Measurements from ENCODE around the gene CMTM5. TPM values are rescaled to one million over a fixed set of nuclear protein-coding genes. Genes with fewer than 3 reads are reported as not detected.

CMTM5 gene
- total RNA-seq, 1 experiment from 2014 or later: not detected

- CTCF ChIA-PET: no interaction called here
Observed at GRCh38 chr14:23349156-23349845, 27.5 kb upstream of the CMTM5 start.

GRCh38 chr14:23351681-23352505, 25.0 kb upstream of the CMTM5 start:
- Histone ChIP-seq H3K4me3 (ENCODE audit: low read depth, low read length) (peak overlapping the region; percentile 53), H3K4me1 (0 out of 2 replicates have a peak, but pooled peaks cover 3% of the 10 kb centered on the region), H3K27me3 (replicated peaks; ENCODE audit: control insufficient read depth, insufficient read depth, low read length) (no peaks in the 10 kb centered on the region), H3K36me3 (ENCODE audit: control insufficient read depth, insufficient read depth, low read length) (no peaks in the 10 kb centered on the region), H3K9me3 (no peaks in the 10 kb centered on the region)
- POLR2A ChIA-PET: interaction anchor here (0.6 to 1.1 kb wide), 3 partner anchors 30 to 114 kb away, joined by 3 to 8 read pairs (median 3); partner anchors contain the start of genes PABPN1 and RNF212B
- intact Hi-C loops (cut with micrococcal nuclease; ENCODE audit: unreplicated experiment): loop anchor here (2.0 kb wide), 1 partner anchor 29 kb away; no protein-coding TSS in a partner anchor
- DNase-seq: no peak
- no TSS peak for BruUV-seq (replicated peaks)
- CTCF ChIA-PET: interaction anchor here (0.6 to 1.2 kb wide), 5 partner anchors 9 to 31 kb away, joined by 3 to 6 read pairs (median 3); partner anchors contain the start of gene PABPN1
- Mint-ChIP-seq H3K27ac (ENCODE audit: unreplicated experiment) (no peak overlapping the region), H3K9me3 (ENCODE audit: unreplicated experiment) (no peaks in the 10 kb centered on the region), H3K27me3 (ENCODE audit: insufficient read depth, unreplicated experiment) (peaks cover 17% of the 10 kb centered on the region), H3K4me1 (ENCODE audit: low read depth, unreplicated experiment) (peaks cover 6% of the 10 kb centered on the region), H3K36me3 (ENCODE audit: insufficient read depth, unreplicated experiment) (no peaks in the 10 kb centered on the region), H3K4me3 (ENCODE audit: unreplicated experiment) (peak overlapping the region; percentile 71)
- TF ChIP-seq, protein P1, sequence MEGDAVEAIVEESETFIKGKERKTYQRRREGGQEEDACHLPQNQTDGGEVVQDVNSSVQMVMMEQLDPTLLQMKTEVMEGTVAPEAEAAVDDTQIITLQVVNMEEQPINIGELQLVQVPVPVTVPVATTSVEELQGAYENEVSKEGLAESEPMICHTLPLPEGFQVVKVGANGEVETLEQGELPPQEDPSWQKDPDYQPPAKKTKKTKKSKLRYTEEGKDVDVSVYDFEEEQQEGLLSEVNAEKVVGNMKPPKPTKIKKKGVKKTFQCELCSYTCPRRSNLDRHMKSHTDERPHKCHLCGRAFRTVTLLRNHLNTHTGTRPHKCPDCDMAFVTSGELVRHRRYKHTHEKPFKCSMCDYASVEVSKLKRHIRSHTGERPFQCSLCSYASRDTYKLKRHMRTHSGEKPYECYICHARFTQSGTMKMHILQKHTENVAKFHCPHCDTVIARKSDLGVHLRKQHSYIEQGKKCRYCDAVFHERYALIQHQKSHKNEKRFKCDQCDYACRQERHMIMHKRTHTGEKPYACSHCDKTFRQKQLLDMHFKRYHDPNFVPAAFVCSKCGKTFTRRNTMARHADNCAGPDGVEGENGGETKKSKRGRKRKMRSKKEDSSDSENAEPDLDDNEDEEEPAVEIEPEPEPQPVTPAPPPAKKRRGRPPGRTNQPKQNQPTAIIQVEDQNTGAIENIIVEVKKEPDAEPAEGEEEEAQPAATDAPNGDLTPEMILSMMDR (IDR thresholded peaks at IDR 0.05; ENCODE audit: insufficient read depth in 1 of 2, low read depth in 1 of 2, low read length in 1 of 2, severe bottlenecking in 1 of 2, unreplicated experiment in 1 of 2): no peak

More at GRCh38 chr14:23349156-23349845, 27.5 kb upstream of the CMTM5 start:
- Mint-ChIP-seq H3K4me1 (ENCODE audit: low read depth, unreplicated experiment) (peaks cover 13% of the 10 kb centered on the region), H3K36me3 (ENCODE audit: insufficient read depth, unreplicated experiment) (no peaks in the 10 kb centered on the region), H3K9me3 (ENCODE audit: unreplicated experiment) (no peaks in the 10 kb centered on the region), H3K27me3 (ENCODE audit: insufficient read depth, unreplicated experiment) (peaks cover 10% of the 10 kb centered on the region), H3K27ac (ENCODE audit: unreplicated experiment) (no peak overlapping the region), H3K4me3 (ENCODE audit: unreplicated experiment) (no peak overlapping the region)
- TF ChIP-seq, protein P1 (IDR thresholded peaks at IDR 0.05; ENCODE audit: insufficient read depth in 1 of 2, low read depth in 1 of 2, low read length in 1 of 2, severe bottlenecking in 1 of 2, unreplicated experiment in 1 of 2): no peak
- intact Hi-C loops (cut with micrococcal nuclease; ENCODE audit: unreplicated experiment): no loop called here
- DNase-seq: no peak
- Histone ChIP-seq H3K36me3 (ENCODE audit: control insufficient read depth, insufficient read depth, low read length) (no peaks in the 10 kb centered on the region), H3K27me3 (replicated peaks; ENCODE audit: control insufficient read depth, insufficient read depth, low read length) (no peaks in the 10 kb centered on the region), H3K4me3 (ENCODE audit: low read depth, low read length) (no peak overlapping the region), H3K9me3 (no peaks in the 10 kb centered on the region), H3K4me1 (peaks cover 3% of the 10 kb centered on the region; the same call in 1 of the 2 replicates)
- no TSS peak for BruUV-seq (replicated peaks)
- POLR2A ChIA-PET: no interaction called here
